Activated CD8-positive, alpha-beta memory T cell treated with anti-CD3 and anti-CD28 coated beads for 24 hours (primary cell): ENCODE data around the gene SZT2.
"Not testable (repeated sequence)": the region's sequence is repeated elsewhere in the genome, so short reads cannot be mapped to it uniquely, and the experiment has no call there.

Experiments
- DNase-seq: peaks from one replicate; pipeline ENCODE4 v3.0.0-alpha.2; 2020

SZT2 gene

DNA sequence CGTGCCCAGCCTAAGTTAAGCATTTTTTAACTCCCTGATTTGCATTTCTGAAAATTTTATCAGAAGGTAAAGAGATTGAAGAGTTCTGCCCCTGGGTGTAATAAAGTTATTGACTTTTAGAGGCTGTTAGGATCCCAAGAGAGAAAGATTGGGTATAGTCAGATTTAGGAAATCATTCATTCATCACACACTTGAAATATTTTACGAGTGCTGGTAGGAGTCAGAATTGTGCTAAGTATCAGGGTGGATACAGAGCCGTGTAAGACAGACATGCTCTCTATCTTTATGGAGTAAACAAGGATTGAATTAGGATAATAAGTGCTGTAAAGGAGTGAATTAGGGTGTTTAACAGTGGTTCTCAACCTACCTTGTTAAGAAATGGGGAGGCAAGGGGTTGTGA is 3.0 kb downstream of the SZT2 start:
- DNase-seq, result no peak

DNA sequence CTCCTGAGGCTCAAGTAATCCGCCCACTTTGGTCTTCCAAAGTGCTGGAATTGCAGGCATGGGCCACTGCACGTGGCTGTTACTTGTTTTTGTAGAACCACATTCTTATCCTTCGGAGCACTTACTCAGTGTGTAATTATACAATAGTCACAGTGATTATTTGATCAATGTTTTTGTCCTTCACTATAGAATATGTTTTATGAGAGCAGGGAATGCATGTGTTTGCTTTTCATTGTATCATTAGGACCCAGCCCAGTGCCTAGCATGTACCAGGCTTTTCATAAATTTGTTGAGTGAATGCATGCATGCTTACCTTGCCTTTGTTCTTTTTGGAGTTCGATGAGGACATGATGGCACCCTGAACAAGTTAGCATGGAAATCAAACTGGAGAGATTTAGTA is 5.8 kb downstream of the SZT2 start:
- no peak for DNase-seq

DNA sequence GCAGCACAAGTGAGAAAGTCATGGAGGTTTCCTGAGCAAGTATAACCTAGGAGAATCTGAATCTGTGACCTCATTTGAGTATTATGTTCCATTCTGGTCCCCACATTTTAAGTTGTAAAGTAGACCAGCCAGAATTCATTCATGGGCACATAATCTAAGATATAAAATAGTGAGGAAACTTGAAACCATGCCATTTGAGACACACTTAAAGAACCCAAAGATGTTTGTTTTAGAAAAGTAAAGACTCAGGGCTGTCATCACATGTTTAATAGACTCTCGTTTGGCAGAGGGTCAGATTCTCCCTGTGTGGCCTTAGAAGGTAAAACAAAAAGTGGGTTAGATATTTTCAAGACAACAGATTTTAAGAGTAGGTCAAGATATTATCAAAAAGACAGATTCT is 6.4 kb downstream of the SZT2 start:
- no peak for DNase-seq

DNA sequence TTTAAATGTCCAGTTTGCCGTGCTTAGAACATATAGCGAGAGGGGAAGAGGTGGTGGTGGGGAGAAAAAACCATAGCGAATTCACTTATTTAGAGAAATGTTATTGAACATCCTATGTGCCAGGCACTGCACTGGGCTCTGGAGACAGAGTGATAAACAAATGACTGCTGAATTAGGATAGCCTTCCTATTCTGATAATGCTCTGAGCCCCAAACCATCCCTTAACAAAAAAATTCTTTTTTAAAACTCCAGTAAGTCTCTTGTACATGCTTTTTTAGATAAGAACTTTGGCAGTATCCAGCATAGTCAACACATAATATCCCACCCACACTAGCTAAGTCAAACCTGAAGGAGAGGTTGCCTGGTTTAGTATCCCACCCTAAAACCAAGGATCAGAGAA is 8.5 kb downstream of the SZT2 start:
- no peak for DNase-seq

DNA sequence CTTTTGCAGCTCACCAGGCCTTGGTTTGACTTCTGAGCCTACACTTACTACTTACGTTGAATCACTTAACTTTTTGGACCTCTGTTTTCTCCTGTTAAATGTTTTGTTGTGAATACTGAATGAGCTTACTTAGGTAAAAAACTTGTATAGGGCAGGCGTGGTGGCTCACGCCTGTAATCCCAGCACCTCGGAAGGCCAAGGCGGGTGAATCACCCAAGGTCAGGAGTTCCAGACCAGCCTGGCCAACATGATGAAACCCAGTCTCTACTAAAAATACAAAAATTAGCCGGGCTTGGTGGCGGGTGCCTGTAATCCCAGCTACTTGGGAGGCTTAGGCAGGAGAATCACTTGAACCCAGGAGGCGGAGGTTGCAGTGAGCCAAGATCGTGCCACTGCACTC is 10.7 kb downstream of the SZT2 start:
- DNase-seq, result not testable (repeated sequence)

DNA sequence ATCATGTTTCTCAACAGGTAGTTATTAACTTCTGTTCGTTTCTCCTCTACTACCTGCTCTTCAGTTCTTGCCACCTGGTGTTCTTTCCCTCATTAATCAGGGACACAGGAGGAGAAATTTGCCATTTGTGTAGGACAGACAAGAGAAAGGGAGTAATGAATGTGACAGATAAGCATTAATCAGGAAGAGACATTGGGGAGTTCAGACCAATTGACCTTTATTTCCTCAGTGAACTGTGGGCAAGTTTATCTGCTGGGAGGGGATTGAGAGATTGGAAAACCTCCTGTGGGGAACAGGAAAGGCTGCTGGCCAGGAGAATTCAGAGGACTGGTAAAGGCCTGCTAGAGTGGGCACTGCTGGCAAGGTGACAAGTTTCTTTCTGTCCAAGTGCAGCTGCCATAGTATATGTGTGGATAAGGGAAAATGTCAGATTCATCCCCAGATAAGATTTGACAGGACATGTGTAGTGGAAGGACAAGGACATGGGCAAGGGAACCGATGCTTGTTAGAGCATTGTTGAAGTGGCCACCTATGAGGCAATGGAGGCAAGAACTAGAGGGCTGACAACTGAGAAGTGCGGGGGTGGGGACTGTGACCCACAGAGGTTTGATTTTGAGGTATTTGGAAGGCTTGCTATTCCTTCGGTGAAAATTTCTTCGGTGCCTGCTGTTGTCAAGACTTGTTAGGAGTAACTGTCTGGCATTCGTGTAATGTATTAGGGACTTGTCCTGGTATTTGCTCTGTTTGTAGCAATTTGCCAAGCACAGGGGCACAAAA is 12.6 kb downstream of the SZT2 start:
- DNase-seq, result no peak

DNA sequence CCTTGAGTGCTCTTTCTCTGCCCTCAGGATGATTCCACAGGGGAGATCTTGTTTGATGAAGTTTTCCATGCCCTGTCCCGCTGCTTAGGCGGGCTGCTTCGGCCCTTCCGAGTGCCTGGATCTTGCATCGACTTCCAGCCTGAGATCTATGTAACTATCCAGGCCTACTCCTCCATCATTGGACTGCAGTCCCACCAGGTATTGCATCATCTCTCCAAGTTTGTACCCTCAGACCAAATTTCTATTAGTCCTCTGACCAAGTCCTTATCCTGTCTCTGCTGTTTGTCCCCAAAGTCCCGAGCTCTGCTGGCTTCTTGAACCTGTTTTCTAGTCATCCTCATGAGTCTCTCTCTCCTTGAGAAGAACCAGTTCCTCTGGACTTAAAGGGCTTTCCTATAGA is 14.7 kb downstream of the SZT2 start:
- DNase-seq, result no peak

DNA sequence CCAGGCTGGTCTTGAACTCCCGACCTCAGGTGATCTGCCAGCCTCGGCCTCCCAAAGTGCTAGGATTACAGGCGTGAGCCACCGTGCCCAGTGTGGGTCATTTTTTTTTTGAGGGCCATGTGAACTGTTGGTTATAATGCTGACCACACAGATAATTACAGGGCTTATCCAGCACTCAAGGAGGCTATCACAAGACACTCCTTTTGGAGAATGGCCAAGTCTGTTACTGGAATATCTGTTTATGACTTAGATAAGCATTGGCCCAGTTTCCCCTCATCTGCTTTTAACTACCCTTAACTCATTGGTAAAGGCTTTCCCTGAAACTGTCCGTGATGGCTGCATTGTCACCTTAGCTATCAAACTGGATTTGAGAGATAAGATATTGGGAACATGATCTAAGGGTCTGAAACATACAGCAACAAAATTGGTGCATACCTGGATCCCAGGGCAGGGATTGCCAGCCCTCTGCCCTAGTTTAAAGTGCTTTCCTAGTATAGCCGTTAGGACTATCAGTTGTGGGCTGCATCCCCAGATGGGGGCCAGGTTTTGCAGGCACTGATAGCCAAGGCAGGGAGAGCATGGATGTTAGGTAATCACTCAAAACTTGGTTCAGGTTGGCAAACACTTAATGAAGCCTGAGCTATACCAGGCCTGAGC is 15.6 kb downstream of the SZT2 start:
- no peak for DNase-seq

DNA sequence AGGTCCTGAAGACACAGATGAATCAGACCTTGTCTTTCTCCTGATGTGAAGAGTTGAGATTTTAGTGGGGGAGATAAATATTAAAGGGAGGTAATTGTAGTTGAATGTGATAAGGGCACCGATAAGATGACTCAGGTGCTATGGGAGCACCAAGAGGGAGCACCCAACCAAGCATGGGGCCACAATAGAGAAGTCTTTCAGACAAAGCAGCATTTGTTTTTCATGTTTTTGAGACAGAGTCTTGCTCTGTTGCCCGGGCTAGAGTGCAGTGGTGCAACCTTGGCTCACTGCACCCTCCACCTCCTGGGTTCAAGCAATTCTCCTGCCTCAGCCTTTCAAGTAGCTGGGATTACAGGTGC is 16.2 kb downstream of the SZT2 start:
- no peak for DNase-seq

DNA sequence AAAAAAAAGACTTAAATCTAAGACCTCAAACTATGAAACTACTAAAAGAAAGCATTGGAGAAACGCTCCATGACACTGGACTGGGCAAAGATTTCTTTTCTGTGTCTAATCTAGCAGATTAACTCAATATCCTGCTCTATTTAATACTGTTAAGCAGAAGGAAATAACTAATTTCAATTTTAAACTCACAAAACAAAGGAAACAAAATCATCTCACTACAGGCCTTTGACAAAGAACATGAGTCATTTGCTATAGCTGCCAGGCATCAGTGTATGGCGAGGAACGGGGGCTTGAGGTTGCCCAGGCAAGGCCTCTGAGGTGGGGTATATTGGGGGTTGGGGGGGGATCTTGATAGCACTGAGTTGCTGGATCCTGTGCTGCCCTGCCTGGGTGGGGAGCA is 20.9 kb downstream of the SZT2 start:
- no peak for DNase-seq

DNA sequence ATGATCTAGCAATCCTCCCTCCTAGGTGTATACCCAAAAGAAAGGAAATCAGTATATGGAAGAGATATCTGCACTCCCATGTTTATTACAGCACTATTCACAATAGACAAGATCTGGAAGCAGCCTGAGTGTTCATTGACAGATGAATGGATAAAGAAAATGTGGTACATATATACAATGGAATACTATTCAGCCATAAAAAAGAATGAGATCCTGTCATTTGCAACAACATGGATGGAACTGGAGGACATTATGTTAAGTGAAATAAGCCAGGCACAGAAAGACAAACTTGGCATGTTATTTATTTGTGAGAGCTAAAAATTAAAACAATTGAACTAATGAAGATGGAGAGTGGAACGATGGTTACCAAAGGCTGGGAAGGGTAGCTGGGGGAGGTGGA is 23.7 kb downstream of the SZT2 start:
- DNase-seq, result not testable (repeated sequence)

DNA sequence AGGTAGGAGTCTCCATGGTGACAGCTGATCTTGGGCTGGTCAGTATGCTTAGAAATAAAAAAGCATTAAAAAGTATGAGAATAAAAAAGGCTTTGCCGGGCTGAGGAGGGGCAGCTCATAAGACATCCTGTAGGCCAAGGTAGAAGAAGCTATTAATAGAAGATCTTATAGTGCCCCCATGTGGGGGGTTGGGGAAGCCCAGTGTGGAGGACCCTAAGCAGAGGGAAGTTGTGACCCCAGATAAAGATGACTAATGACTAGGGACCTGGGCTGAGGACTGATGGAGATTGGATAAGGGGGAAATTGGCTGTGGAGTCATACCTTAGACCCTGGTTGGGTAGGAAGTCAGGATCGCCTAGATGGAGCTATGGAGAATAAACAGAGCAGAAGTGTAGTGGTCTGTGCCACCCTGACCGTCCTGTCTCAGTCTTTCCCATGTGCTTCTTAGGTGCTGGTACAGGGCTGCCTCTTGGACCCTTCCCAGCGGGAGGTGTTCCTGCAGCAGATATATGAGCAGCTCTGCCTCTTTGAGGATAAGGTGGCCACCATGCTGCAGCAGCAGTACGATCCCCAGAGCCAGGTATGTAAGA is 25.0 kb downstream of the SZT2 start:
- DNase-seq, result peak; percentile 80

DNA sequence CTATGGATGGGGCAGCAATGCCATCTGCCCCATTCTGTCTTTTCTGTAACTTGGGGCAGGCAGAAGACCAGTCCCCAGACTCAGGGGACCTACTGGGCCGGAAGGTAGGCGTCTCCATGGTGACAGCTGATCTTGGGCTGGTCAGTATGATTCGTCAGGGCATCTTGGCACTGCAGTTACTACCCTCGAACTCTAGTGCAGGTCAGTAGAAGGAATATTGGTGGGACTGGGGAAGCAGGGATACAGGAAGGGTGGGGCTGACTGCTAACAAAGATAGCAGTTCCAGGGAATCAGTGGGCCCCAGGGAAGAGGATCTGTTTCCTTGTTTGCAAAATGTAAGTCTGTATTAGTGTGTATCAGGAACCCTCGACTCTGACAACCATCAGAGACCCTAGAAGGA is 26.2 kb downstream of the SZT2 start:
- DNase-seq, result no peak

DNA sequence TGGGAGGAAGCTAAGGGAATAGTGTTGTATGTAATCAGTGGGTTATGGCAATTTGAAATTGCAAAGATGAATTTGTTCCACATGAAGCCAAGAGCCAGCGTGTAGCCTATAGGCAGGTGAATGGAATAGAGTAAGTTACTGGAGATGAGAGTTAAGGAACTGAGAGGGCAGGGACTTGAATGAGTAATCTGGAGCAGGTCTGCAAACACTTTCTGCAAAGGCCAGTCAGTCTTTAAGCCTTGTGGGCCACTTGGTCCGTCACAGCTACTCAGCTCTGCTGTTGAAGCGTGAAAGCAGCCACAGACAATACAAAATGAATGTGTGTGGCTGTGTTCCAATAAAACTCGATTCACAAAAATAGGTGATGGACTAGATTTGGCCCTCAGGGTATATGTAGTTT is 29.2 kb downstream of the SZT2 start:
- DNase-seq, result no peak

DNA sequence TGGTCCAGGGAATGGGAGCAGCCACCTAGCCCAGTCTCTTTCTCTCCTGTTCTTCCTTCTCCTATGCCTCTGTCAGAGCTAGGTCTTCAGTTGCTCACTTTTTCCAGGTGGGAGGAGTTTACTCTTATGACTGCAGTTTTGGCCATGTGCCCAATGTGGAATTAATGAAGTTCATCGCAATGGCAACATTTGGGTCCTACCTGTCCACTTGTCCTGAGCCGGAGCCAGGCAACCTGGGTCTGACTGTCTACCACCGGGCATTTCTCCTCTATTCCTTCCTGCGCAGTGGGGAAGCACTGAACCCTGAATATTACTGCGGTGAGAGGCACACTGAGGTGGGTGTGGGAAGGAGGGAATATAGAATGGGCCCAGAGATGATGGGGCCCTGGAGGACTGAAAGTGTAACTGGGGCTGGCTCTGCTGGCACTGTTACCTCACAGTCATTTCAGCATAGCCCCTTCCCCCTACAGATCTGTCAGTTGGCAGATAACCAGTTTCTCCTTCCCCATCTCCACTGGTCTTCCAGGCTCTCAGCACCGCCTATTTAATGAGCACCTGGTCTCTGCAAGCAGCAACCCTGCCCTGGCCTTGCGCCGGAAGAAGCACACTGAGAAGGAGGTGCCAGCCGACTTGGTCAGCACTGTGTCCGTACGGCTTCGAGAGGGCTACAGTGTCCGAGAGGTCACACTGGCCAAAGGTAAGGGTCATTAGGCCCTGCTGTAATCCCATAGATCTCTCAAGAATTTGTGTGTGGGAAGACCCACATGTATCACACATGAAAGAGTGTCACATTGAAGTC is 30.1 kb downstream of the SZT2 start:
- DNase-seq, result no peak

DNA sequence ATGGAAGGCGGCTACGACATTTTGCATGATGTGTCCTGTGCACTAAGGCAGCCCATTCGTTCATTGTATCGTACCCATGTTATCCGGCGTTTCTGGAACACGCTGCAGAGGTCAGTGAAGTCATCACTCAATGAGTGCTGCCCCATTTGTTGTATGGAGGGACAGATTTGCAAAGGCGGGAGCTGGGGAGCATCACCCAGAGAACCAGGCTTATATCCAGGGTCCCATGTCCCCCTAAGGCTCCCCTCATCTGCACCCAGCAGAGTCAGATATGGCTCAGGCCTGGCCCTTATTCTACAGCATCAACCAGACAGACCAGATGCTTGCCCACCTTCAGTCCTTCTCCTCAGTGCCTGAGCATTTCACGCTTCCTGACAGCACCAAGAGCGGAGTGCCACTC is 31.2 kb downstream of the SZT2 start:
- DNase-seq, result no peak

DNA sequence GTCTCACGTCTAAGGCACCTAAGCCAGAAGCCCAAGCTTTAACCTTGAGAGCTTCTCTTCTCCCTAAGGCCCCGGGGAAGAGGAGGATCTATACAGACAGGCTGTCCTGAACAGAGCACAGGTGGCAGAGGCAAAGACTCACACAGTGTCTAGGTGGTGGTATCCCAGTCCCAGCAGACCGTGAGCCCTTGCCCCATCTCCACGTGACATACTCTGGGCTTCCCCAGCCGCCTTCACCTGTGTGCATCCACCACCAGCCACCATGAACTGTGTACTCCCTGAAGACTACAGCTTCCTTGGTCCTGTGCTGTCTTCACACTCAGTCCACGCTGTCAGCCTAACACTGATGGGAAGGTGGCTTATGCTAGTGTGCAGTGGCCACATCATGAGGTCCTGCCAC is 31.7 kb downstream of the SZT2 start:
- DNase-seq, result no peak

DNA sequence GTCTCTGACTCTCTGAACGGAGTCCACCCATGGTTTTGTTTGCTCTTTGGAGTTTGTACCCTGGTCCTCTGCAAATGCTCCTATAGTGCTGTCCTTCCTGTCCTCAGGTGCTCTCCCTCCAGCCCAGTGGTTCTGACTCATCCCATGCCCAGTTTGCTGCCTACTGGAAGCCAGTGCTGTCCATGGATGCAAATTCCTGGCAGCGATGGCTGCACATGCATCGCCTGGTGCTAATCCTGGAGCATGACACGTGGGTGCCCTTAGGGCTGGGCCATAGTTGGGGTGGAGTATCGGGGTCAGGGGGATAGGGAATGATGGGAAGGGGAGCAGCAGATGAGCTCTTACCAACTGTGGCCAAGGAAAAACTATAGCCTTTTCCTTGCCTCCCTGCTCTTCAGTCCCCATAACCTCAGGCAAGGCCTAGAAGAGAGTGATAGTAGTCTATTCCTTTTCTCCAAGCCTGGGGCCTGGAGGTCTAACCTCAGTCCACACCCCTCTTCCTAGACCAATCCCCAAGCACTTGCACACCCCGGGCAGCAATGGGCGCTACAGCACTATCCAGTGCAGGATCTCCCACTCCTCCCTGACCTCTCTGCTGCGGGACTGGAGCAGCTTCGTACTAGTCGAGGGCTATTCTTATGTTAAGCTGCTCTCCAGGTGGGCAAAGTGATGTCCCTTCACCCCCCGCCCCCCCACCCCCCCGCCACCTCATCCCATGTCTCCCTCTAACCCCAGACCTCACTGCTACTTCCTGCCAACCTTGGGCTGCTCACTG is 32.5 kb downstream of the SZT2 start:
- DNase-seq, result no peak

DNA sequence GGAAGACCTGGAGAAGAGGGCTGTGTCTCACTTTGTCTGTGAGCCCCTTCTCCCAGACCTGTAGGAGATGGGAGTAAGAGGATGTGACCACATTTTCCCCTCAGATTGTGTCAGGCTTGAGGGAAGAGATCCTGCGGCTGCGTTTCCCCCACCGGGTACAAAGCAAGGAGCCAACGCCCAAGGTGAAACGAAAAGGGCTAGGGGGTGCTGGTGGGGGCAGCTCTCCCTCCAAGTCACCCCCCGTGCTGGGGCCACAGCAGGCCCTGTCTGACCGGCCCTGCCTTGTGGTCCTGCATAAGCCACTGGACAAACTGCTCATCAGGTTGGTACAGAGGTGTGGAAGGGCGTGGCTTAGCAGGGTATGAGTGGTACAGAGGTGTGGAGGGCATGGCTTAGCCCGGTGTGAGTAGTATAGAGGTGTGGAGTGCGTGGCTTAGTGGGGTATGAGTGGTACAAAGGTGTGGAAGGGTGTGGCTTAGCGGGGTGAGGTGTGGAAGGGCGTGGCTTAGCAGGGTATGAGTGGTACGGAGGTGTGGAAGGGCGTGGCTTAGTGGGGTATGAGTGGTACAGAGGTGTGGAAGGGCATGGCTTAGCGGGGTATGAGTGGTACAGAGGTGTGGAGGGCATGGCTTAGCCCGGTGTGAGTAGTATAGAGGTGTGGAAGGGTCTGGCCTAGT is 33.4 kb downstream of the SZT2 start:
- DNase-seq, result no peak

DNA sequence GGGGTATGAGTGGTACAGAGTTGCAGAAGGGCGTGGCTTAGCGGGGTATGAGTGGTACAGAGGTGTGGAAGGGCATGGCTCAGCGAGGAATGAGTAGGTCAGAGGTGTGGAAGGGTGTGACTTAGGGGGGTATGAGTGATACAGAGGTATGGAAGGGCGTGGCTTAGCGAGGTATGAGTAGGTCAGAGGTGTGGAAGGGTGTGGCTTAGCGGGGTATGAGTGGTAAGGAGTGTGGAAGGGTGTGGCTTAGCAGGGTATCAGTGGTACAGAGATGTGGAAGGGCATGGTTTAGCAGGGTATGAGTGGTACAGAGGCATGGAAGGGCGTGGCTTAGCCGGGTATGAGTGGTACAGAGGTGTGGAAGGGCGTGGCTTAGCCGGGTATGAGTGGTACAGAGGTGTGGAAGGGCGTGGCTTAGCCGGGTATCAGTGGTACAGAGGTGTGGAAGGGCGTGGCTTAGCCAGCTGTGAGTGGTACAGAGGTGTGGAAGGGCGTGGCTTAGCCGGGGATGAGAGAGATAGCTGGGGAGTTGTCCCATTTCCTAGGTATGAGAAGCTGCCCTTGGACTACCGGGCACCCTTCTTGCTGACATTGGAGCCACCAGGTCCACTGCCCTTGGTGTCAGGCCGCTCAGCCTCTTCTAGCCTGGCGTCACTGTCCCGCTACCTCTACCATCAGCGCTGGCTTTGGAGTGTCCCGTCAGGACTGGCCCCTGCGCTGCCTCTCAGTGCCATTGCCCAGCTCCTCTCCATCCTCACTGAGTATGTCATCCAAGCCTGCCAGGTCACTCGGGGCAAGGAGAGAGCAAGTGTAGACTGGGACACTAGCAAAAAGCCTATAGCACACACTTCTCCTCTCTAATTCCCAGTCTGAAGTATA is 34.2 kb downstream of the SZT2 start:
- DNase-seq, result no peak

DNA sequence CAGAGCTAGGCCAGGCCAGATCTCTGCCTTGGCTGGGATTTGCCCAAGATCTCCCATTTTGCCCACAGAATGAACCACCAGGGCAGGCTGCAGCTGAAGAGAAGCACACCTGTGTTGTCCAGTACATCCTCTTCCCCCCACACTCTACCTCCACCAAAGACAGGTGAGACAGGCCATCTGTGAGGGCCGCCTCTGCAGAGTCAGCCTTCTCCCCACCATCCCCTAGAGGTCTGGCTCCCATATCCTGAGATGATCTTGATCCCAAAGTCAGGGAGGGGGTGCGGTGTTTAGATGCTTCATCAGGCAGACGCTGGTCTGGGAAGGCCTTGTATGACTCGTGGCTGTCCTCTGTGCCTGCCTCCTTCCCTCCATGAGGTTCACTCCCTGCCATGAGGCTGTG is 35.3 kb downstream of the SZT2 start:
- no peak for DNase-seq
